Cerebellar nuclear complex (tissue), 1 donor: Measurements from ENCODE around the gene PLAAT1.

Experiments used
- DNase-seq, 2 experiments: peaks; one replicate each; lab custom pipeline; 2025; lab: John Stamatoyannopoulos, UW

PLAAT1 gene

DNA sequence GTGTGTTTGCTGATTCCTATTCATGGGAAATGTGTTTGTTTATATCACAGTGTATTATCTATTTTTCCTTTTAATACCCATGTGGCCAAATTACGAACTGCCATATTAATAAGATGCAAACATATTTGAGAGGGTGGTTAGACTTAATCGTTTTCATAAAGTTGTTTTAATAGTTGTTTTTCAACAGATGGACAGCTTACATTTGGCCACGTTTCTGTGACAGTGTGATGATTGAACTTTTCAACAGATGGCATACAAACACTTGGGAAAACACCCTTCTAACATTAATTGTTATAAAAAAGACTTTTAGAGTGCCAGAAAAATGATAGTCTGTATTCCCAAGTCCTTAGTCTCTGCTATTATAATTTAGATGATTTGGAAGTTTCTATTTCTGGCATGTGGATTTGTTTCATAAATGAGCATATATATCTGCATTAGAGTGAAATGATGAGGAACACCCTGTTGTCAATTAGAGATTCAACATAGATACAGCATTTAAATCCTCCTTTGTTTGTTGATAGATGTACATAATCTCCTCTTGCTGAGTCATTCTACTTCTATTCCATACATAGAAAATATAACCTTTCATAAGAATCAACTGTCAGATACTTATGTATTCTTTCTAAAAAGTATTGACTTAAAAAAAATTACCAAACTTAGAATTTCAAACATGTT is 13.1 kb downstream of the PLAAT1 start:
- no peak for DNase-seq

GRCh38 chr3:193261970-193262369 is 20.9 kb downstream of the PLAAT1 start:
- no peak for DNase-seq

- DNase-seq: no peak
These were observed 21.7 kb downstream of the PLAAT1 start for GRCh38 chr3:193262707-193263106.

DNA sequence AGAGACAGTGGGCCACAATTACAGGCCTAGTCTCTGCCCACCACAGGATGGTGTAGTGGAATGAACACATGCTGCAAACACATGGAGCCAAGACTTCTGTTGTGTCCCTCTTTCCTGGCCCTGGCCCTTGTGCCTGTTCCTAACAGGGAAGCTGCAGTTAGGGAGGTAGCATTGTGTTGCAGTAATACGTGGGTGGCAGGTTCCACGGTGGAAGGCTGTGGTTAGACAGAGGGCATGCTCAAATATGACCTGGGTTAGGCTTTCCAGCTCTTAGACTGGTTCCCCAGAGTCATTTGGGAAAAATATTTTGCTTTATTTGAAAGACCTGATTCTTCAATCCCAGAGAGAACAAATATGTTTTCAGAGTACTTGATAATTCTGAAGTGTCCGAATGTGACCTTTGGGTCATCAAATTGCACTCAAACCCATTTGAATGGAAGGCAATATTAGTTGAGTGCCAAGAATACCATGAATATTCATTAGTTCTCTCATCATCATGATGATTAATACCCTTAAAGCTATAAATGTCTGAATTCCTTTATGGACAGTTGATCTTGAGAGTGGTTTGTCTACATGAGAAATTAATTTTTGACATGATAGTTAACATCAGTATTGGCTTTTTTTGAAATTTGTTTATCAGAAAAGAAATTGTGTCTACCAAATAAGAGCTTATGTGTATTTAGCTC is 28.5 kb downstream of the PLAAT1 start:
- DNase-seq: no peak

GRCh38 chr3:193270451-193270850 is 29.4 kb downstream of the PLAAT1 start:
- no peak for DNase-seq

DNA sequence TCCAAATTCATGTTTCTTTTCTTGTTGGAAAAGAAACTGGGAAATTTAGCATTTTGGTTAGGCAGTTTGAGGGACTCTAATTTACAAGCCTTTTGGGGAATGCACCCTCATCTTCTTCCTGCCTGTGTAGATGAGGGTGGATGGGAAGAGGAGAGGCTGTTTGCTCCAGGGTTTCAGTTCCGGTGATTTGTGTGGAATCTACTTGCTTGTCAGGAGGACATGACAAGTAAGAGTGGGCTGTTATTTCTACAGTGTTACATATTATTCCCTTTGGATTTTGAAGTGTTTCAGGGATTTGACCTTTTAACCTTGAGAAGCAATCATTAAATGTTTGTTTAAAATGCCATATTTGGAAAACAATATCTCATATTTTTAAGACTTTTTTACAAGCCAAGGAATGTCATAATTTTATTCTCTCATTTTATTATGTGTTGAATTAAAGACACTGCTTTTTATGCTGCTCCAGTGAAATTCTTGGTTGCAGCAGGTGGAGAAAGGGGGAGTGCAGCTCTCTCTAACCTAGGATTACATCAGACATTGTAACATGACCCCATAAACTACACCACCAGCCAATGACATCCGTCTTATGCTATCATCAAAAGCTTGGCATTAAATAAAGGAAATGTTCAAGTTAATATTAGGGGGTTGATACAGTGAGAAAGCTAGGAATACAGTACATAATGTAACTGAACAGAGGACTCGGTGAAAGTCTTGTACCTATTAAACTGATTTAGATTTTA is 30.2 kb downstream of the PLAAT1 start:
- no peak for DNase-seq

DNA sequence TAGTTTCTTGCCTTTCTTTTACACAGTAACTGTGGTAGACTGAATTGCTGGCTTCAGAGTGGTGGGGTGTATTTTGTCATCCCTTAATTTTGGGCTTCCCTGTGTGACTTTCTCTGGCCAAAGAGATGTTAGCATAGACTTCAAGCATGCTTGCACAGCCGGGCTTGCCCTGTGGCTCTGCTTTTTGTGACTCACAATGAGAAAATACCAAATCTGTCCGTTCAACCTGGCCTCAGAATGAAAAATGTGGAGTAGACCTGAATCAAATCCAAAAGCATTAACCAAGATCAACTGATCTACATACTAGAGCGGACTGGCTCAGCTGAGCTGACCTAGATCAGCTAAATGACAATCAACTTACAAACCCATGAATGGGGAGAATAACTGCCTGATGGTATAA is 51.4 kb downstream of the PLAAT1 start:
- DNase-seq: no peak

DNA sequence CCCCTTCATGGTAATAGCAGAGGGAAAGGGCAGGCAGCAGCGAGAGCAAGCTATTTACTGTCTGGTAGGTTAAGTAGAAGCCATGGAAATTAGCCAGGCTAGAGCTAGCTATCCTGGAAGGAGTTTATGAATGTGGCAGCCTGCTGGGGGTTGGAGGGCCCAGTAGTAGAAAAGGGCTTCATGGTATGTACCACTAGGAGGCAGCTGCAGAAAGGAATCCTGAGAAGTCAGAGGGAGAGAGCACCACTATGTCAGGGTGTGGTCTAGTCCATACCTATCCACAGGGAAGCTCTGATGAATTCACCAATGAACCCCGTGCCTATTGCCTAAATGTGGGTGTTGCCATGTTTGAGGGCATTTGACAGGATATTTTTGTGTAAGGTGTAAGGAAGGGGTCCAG is 55.0 kb downstream of the PLAAT1 start:
- no peak for DNase-seq

GRCh38 chr3:193297421-193297820 is 56.4 kb downstream of the PLAAT1 start:
- DNase-seq: no peak

DNA sequence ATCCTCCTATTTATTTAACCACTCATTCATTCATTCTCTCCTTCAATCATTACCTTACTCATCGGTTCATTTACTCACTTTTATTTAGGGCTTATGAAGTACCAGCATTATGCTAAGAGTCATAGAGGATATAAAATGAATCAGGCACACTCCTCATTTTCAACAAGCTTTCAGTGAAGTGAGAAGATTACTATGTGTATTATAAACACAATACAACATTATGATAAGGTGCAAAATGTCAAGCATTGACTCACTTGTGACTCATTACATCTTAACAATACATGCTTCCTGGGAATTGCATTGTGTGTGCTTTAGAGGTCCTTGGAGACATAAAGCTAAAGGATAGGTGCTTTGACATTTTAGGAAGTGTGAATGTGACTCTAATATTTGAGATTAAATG is 60.4 kb downstream of the PLAAT1 start:
- no peak for DNase-seq

DNA sequence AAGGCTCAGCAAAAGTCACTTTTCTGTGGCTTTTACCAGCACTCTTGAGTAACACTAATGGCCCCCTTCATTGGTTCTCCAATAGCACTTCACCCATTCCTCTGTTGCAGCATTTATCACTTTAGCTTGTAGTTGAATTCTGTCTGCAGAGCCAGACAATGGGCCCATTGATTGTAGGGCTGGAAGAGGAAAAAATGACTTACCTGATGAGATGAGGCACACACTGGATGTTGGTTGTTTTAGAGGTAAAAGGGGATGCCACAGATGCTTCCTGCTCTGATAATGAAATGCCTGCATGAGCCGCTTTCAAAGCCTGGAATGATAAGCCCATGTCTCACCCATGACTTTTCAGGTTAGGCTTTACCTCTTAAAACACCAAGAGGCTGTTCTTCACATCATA is 64.3 kb downstream of the PLAAT1 start:
- DNase-seq: no peak

DNA sequence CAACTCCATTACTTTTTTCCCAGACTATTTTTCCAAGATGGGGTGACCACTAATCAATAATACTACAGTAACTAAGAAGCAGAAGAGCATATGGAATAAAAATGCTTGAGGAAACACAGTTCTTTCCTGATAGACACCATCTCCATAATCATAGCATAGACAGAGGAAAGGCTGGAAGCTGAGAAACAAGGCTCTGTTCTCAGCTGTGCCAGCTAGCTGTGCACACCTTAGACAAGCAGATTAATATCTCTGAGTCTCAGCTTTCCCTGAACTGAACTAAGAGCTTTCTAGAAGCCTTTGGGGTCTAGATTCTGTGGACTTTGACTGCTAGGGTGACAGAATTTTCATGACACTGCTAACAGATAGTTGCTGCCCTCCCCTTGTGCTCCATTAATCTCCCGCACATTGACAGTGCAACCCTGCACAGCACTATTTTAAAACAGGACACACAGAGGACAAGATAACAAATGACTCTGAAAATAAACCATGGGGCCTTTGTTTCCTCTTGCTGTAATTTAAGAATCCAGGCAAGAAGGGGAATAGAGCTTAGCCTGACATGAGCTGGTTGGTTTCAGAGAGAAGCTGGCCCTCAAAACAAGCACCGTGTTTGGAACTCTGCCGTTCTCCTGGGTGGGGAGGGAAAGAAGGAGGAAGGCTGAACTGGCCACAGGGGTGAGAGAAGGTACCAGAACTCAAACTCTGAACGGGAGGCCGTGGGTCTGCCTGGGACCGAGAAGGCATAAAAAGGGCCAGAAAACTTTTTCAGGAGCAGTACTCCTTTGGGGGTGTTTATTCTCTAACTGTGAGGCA is 70.1 kb downstream of the PLAAT1 start:
- no peak for DNase-seq

GRCh38 chr3:193313061-193313958 is 72.3 kb downstream of the PLAAT1 start:
- no peak for DNase-seq

GRCh38 chr3:193314161-193314560 is 73.1 kb downstream of the PLAAT1 start:
- no peak for DNase-seq

- no peak for DNase-seq
These were observed 76.8 kb downstream of the PLAAT1 start for GRCh38 chr3:193317682-193318300.
